ENCODE results near the gene POLQ. TPM values are rescaled to one million over a fixed set of nuclear protein-coding genes. Genes with fewer than 3 reads are reported as not detected.

Gene POLQ
- total RNA-seq, 1 donor from 2014 or later, result 1.3 TPM

DNA sequence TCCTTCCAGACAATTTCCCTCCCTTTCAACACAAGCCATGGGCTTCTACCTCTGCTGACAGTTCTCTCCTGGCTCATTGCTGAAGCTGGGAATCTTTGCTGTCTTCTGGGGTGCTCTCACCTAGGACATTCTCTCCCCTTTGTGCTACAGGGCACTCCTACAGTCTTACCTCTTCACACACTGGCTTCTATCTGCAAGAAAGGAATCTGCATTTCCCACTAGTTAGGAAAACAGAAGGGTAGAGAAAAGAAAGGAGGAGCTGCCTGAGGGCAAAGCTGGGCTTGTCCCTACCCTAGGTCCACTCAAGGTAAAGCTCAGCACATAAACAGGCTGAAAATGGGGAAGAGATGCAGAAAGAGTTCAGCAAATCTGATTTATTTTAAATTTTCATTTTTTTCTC is 16.4 kb upstream of the POLQ start:
- Histone ChIP-seq H3K36me3 (ENCODE audit: insufficient read depth, low read length) (no peaks in the 10 kb centered on the region), H2AFZ (ENCODE audit: low read depth, low read length) (no peak overlapping the region), H3K4me1 (ENCODE audit: insufficient read depth, low read length) (no peaks in the 10 kb centered on the region), H3K27me3 (ENCODE audit: insufficient read depth, low read length) (no peaks in the 10 kb centered on the region), H3K9ac (ENCODE audit: low read length) (no peak overlapping the region), H3K9me3 (ENCODE audit: insufficient read depth, low read depth, low read length) (no peaks in the 10 kb centered on the region), H3K4me3 (ENCODE audit: insufficient read depth, low read depth, low read length) (no peak overlapping the region), H3K79me2 (ENCODE audit: insufficient read depth, low read length) (no peaks in the 10 kb centered on the region), H3K27ac (ENCODE audit: low read depth, low read length) (no peak overlapping the region), H4K20me1 (ENCODE audit: insufficient read depth, low read length) (no peaks in the 10 kb centered on the region), H3K4me2 (ENCODE audit: low read length) (no peak overlapping the region)
- peaks cover 4% of the 10 kb centered on the region for H3K9me3 Mint-ChIP-seq (ENCODE audit: unreplicated experiment)
- no peak overlapping the region for H3K4me3 Mint-ChIP-seq (ENCODE audit: unreplicated experiment)
- FAIRE-seq (no peak), DNase-seq (ENCODE audit: low read depth) (no peak)
- no peaks in the 10 kb centered on the region for H3K27me3 Mint-ChIP-seq (ENCODE audit: low read depth, unreplicated experiment)
- H3K4me1 Mint-ChIP-seq (ENCODE audit: low read depth, unreplicated experiment), result no peaks in the 10 kb centered on the region
- no peak overlapping the region for H3K27ac Mint-ChIP-seq (ENCODE audit: unreplicated experiment)
- TF ChIP-seq EZH2 (IDR thresholded peaks at IDR 0.05; ENCODE audit: insufficient read depth, low read length) (no peak), CTCF (IDR thresholded peaks at IDR 0.05; ENCODE audit: insufficient read depth, low read depth, low read length) (no peak)
- no peaks in the 10 kb centered on the region for H3K36me3 Mint-ChIP-seq (ENCODE audit: low read depth, unreplicated experiment)

GRCh38 chr3:121557426-121557934 is 11.7 kb upstream of the POLQ start:
- Histone ChIP-seq H4K20me1 (ENCODE audit: insufficient read depth, low read length) (no peaks in the 10 kb centered on the region), H3K79me2 (ENCODE audit: insufficient read depth, low read length) (no peaks in the 10 kb centered on the region), H3K27me3 (ENCODE audit: insufficient read depth, low read length) (no peaks in the 10 kb centered on the region), H3K36me3 (ENCODE audit: insufficient read depth, low read length) (no peaks in the 10 kb centered on the region), H3K27ac (ENCODE audit: low read depth, low read length) (no peak overlapping the region), H3K9me3 (ENCODE audit: insufficient read depth, low read depth, low read length) (no peaks in the 10 kb centered on the region), H3K4me1 (ENCODE audit: insufficient read depth, low read length) (no peaks in the 10 kb centered on the region), H3K4me2 (ENCODE audit: low read length) (no peak overlapping the region), H2AFZ (ENCODE audit: low read depth, low read length) (no peak overlapping the region), H3K9ac (ENCODE audit: low read length) (no peak overlapping the region), H3K4me3 (ENCODE audit: insufficient read depth, low read depth, low read length) (no peak overlapping the region)
- Mint-ChIP-seq H3K4me3 (ENCODE audit: unreplicated experiment) (no peak overlapping the region), H3K9me3 (ENCODE audit: unreplicated experiment) (peaks cover 6% of the 10 kb centered on the region), H3K27ac (ENCODE audit: unreplicated experiment) (no peak overlapping the region), H3K4me1 (ENCODE audit: low read depth, unreplicated experiment) (no peaks in the 10 kb centered on the region), H3K27me3 (ENCODE audit: low read depth, unreplicated experiment) (no peaks in the 10 kb centered on the region), H3K36me3 (ENCODE audit: low read depth, unreplicated experiment) (no peaks in the 10 kb centered on the region)
- TF ChIP-seq EZH2 (IDR thresholded peaks at IDR 0.05; ENCODE audit: insufficient read depth, low read length) (no peak), CTCF (IDR thresholded peaks at IDR 0.05; ENCODE audit: insufficient read depth, low read depth, low read length) (no peak)
- no peak for DNase-seq (ENCODE audit: low read depth)
- FAIRE-seq, result no peak

DNA sequence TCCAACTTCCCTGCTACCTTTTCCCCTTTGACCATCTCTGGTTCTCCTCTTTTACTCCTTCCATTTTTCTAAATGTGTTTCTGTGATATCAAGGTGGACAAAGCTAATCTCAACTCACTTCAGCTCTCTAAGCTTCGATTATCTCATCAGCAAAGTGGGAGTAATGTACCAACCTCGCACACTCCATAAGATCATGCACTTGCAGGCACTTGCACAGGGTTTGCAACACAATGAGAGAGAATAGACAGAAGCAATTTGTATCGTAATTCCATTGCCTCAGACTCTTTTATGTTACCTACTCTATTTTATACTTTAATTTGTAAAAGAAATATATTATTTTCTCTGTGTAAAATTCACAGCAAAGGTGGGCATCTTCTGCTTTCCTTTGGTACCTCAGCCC is 7.0 kb upstream of the POLQ start:
- Mint-ChIP-seq H3K4me1 (ENCODE audit: low read depth, unreplicated experiment) (no peaks in the 10 kb centered on the region), H3K4me3 (ENCODE audit: unreplicated experiment) (no peak overlapping the region), H3K27ac (ENCODE audit: unreplicated experiment) (no peak overlapping the region), H3K27me3 (ENCODE audit: low read depth, unreplicated experiment) (no peaks in the 10 kb centered on the region), H3K36me3 (ENCODE audit: low read depth, unreplicated experiment) (no peaks in the 10 kb centered on the region), H3K9me3 (ENCODE audit: unreplicated experiment) (peaks cover 6% of the 10 kb centered on the region)
- Histone ChIP-seq H4K20me1 (ENCODE audit: insufficient read depth, low read length) (no peaks in the 10 kb centered on the region), H2AFZ (ENCODE audit: low read depth, low read length) (peak overlapping the region; percentile 23), H3K27ac (ENCODE audit: low read depth, low read length) (no peak overlapping the region), H3K36me3 (ENCODE audit: insufficient read depth, low read length) (no peaks in the 10 kb centered on the region), H3K9ac (ENCODE audit: low read length) (no peak overlapping the region), H3K9me3 (ENCODE audit: insufficient read depth, low read depth, low read length) (no peaks in the 10 kb centered on the region), H3K27me3 (ENCODE audit: insufficient read depth, low read length) (no peaks in the 10 kb centered on the region), H3K4me1 (ENCODE audit: insufficient read depth, low read length) (no peaks in the 10 kb centered on the region), H3K4me3 (ENCODE audit: insufficient read depth, low read depth, low read length) (no peak overlapping the region), H3K79me2 (ENCODE audit: insufficient read depth, low read length) (no peaks in the 10 kb centered on the region), H3K4me2 (ENCODE audit: low read length) (no peak overlapping the region)
- no peak for TF ChIP-seq EZH2 (IDR thresholded peaks at IDR 0.05; ENCODE audit: insufficient read depth, low read length)
- TF ChIP-seq CTCF (IDR thresholded peaks at IDR 0.05; ENCODE audit: insufficient read depth, low read depth, low read length), result no peak
- DNase-seq (ENCODE audit: low read depth) (no peak), FAIRE-seq (no peak)
